Measurements from ENCODE around the gene ANO6.

- TF ChIP-seq REST (IDR thresholded peaks at IDR 0.05): no peak
- TF ChIP-seq CTCF (IDR thresholded peaks at IDR 0.05; ENCODE audit: low read depth, low read length, missing input control): no peak
- no peak for TF ChIP-seq JUND (IDR thresholded peaks at IDR 0.05)
- no peak for TF ChIP-seq RAD21 (IDR thresholded peaks at IDR 0.05)
- TF ChIP-seq RXRA (IDR thresholded peaks at IDR 0.05): no peak
- no peak for TF ChIP-seq ATF3 (IDR thresholded peaks at IDR 0.05)
- TF ChIP-seq ZBTB33 (IDR thresholded peaks at IDR 0.05): no peak
- no peak for TF ChIP-seq FOXA2 (IDR thresholded peaks at IDR 0.05)
These were observed 199.5 kb downstream of the ANO6 start for GRCh38 chr12:45415393-45415817.

All from liver (tissue), 3 donors.